WI38 (cell line): ENCODE results near the gene COPA.

Source experiments
- H3K4me3 ChIP-seq: 2 replicates; pipeline ENCODE4 v1.5.1; 2011; ENCODE audit warnings: low read depth, mild to moderate bottlenecking, control low read depth, low read length
- TF ChIP-seq, protein P1 (sequence below): IDR thresholded peaks from 2 replicates; pipeline ENCODE4 v1.5.1; 2012; ENCODE audit warnings: low read depth, mild to moderate bottlenecking, control low read depth, low read length

The COPA gene

DNA sequence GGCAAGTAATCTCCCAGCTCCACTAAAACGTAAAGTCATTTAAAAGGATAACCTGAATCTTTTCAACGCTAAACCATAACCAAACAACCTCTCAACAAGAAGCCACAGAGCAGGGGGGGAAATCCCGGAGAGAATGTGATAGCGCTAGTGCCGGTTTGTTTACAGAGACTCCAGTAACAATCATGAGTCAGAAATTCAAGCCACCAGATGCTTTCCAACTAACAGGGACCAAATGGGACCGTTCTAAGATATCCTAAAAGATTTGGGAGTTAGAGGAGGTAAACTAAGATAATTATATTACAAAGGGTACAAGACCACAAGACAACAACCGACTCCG is 81.5 kb downstream of the COPA start:
- TF ChIP-seq, protein P1, sequence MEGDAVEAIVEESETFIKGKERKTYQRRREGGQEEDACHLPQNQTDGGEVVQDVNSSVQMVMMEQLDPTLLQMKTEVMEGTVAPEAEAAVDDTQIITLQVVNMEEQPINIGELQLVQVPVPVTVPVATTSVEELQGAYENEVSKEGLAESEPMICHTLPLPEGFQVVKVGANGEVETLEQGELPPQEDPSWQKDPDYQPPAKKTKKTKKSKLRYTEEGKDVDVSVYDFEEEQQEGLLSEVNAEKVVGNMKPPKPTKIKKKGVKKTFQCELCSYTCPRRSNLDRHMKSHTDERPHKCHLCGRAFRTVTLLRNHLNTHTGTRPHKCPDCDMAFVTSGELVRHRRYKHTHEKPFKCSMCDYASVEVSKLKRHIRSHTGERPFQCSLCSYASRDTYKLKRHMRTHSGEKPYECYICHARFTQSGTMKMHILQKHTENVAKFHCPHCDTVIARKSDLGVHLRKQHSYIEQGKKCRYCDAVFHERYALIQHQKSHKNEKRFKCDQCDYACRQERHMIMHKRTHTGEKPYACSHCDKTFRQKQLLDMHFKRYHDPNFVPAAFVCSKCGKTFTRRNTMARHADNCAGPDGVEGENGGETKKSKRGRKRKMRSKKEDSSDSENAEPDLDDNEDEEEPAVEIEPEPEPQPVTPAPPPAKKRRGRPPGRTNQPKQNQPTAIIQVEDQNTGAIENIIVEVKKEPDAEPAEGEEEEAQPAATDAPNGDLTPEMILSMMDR: no peak
- H3K4me3 ChIP-seq: peak overlapping the region; percentile 97

DNA sequence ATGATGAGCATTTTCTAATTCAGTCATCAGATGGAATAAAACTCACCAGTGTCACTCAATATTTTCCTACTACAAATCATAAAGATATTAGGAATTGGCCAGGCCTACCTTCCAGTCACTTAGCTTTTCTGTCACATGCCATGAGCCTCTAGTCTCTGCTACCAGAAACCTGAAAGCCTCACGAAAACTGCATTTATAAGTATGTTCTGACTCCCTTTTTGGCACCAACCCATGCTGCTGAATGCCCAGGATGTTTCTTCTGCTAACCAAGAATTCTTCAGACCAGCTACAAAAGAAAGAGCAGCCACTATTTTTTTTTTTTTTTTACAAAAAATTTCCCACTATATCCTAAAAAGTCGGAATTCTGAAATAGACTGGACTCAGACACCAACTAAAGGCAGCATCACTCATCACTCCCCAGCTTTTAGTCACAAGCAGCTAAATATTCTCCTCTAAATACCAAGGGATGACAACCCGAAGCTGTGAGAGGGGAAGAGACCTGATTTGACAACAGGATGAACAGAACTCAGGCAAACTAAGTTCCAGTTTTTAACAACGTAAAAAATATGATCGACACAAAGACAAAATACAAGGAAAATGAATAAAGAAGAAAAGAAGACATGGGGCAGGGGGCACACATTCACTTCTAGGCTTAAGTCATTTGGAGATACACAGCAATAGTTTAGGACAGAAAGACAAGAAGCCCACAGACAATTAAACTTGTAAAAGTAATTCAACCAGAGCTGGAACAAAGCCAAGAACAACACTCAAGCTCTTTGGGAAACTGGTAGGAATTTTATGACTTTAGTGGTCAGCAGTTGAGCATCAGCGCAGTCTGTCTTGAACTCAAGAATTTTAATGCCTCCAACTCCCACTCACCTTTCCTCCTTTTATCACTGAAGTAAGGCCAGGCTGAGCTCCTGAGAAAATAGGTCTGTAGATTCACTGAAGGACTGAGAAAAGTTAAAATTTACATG is 82.4 kb downstream of the COPA start:
- TF ChIP-seq, protein P1: no peak
- H3K4me3 ChIP-seq: peak overlapping the region; percentile 97

DNA sequence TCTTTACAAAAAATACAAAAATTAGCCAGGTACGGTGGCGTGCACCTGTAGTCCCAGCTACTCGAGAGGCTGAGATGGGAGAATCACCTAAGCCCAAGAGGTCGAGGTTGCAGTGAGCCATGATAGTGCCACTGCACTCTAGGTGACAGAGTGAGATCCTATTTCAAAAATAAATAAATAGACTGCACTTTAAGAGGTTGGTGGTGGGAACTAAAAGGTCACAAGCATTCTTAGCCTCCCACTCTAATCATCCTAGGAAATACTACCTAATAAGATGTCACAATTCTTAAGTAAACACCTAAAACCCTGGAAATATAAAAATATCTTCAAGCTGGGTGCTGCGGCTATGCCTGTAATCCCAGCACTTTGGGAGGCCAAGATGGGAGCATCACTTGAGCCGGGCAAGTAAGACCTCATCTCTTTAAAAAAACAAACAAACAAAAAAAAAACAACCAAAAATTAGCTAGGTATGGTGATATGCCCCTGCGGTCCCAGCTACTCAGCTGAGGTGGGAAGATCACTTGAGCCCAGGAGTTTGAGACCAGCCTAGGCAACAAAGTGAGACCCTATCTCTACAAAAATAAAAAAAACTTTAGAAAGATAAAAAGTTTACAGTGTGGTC is 84.8 kb downstream of the COPA start:
- no peak overlapping the region for H3K4me3 ChIP-seq
- TF ChIP-seq, protein P1: no peak

DNA sequence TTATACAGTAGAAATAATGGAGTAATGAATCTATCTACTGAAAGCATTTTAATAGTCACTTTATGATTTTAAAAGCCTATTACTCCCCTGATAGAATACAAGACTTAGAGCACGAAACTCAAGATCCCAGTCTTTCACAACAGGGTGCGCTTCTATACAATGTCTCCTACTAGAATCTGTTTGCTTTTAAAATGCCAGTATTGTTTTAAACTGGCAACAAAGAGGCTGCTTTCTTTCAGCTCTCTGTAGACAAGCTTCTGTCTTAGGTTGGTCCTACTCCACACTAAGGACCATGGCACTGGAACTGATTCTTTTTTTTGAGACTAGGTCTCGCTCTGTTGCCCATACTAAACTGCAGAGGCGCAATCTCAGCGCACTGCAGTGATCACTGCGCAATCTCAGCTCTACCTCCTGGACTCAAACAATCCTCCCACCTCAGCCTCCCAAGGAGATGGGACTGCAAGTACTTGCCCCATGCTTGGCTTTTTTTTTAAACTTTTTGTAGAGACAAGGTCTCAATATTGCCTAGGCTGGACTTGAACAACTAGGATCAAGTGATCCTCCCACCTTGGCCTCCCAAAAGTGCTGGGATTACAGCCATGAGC is 85.5 kb downstream of the COPA start:
- no peak overlapping the region for H3K4me3 ChIP-seq
- TF ChIP-seq, protein P1: no peak

DNA sequence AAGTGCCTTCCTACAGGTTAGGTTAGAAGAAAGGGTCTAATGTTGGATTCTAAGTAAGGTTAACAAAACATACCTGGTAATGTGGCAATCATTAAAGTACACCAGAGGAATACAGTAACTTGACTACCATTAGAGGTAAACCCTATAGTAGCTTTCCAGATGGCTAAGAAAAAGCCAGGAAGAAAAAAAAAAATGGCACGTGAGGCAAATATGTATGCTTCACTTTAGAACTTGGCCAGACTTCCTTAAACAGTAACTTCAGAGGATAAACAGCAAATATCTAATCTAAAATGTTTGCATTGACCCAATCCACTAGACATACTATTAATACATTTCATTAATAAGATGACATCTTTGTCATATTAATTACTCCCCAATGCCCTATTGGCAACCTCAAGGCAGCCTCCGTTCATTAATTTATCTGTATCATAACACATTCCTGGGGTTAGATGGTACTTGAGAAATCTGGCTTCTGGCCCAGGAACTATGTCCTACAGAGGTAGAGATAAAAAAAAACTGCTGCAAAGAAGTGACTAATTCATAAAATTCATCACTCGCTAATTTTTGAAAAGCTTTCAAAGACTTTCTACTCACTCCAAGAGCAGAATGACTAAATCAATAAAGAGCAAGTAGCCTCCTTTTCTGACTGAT is 86.5 kb downstream of the COPA start:
- TF ChIP-seq, protein P1: no peak
- no peak overlapping the region for H3K4me3 ChIP-seq

DNA sequence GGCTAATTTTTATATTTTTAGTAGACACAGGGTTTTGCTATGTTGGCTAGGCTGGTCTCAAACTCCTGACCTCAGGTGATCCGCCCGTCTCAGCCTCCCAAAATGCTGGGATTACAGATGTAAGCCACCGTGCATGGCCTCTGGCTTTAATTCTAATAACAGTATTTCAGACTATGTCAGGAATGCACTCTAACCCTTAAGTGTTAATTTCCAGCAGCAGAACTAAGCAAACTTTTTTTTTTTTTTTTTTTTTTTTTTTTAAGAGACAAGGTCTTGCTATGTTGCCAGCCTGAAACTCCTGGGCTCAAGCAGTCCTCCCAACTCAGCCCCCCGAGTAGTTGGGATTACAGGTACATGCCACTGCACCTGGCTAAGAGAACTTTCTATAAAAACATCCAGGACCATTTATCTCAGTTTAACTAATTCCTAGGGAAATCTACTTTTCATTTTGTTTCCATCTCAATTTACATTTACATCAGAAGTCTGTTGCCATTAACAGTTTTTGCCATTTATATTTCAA is 87.2 kb downstream of the COPA start:
- TF ChIP-seq, protein P1: no peak

More for the DNA sequence above, 87.2 kb downstream of the COPA start:
- H3K4me3 ChIP-seq: no peak overlapping the region
